GM23338 (cell line): ENCODE data around the gene NFILZ. TPM values are rescaled to one million over a fixed set of nuclear protein-coding genes. Genes with fewer than 3 reads are reported as not detected.

Experiments used
- ATAC-seq: fragments of 200-7000 bp; cut with Tn5 transposase; 3 replicates; pipeline ENCODE4 v1.9.1; 2020
- DNase-seq: peaks from one replicate; pipeline ENCODE4 v3.0.0-alpha.2; 2015; ENCODE audit warnings: low spot score
- H2AFZ ChIP-seq: fragments of 200-600 bp; sonication (generic); 2 replicates; pipeline ENCODE4 v1.8.0; 2016; ENCODE audit warnings: antibody characterized with exemption, mild to moderate bottlenecking, moderate library complexity
- H3F3A ChIP-seq: fragments of 200-600 bp; sonication (generic); replicated peaks from 2 replicates; pipeline ENCODE4 v1.8.0; 2017; ENCODE audit warnings: antibody characterized with exemption, mixed run types, low read depth
- H3K27ac ChIP-seq: fragments of 200-600 bp; sonication (generic); 2 replicates; pipeline ENCODE4 v1.6.1; 2016; ENCODE audit warnings: low read depth
- H3K27me3 ChIP-seq: fragments of 200-600 bp; sonication (generic); 2 replicates; pipeline ENCODE4 v1.8.0; 2016; ENCODE audit warnings: mild to moderate bottlenecking, mixed run types, moderate library complexity; ENCODE audit not compliant: insufficient read depth
- H3K36me3 ChIP-seq: fragments of 200-600 bp; sonication (generic); 2 replicates; pipeline ENCODE4 v1.8.0; 2016; ENCODE audit warnings: mild to moderate bottlenecking; ENCODE audit not compliant: insufficient read depth
- H3K4me1 ChIP-seq: fragments of 200-600 bp; sonication (generic); 2 replicates; pipeline ENCODE4 v1.8.0; 2016; ENCODE audit warnings: mild to moderate bottlenecking, moderate library complexity; ENCODE audit not compliant: insufficient read depth
- H3K4me2 ChIP-seq: fragments of 200-600 bp; sonication (generic); 2 replicates; pipeline ENCODE4 v1.7.1; 2017; ENCODE audit warnings: mixed run types
- H3K4me3 ChIP-seq: fragments of 200-600 bp; sonication (generic); 2 replicates; pipeline ENCODE4 v1.6.1; 2016; ENCODE audit warnings: mixed run types
- H3K79me2 ChIP-seq: fragments of 200-600 bp; sonication (generic); replicated peaks from 2 replicates; pipeline ENCODE4 v1.8.0; 2017; ENCODE audit warnings: mild to moderate bottlenecking; ENCODE audit not compliant: insufficient read depth
- H3K9me2 ChIP-seq: fragments of 200-600 bp; sonication (generic); 2 replicates; pipeline ENCODE4 v1.8.0; 2017; ENCODE audit not compliant: insufficient read depth
- H4K20me1 ChIP-seq: fragments of 200-600 bp; sonication (generic); replicated peaks from 2 replicates; pipeline ENCODE4 v1.8.0; 2017; ENCODE audit warnings: mild to moderate bottlenecking; ENCODE audit not compliant: insufficient read depth
- H3K27ac Mint-ChIP-seq: 2 replicates; pipeline ENCODE4 v1.8.0; 2020; ENCODE audit warnings: inconsistent platforms, mild to moderate bottlenecking, moderate library complexity, mixed read lengths
- H3K27me3 Mint-ChIP-seq: 3 replicates; pipeline ENCODE4 v1.8.0; 2022; ENCODE audit warnings: low read depth, mild to moderate bottlenecking, moderate library complexity, mixed read lengths, inconsistent platforms; ENCODE audit not compliant: insufficient read depth, poor library complexity
- H3K36me3 Mint-ChIP-seq: 3 replicates; pipeline ENCODE4 v1.8.0; 2021; ENCODE audit warnings: low read depth, mild to moderate bottlenecking, inconsistent platforms, moderate library complexity, mixed read lengths
- H3K4me1 Mint-ChIP-seq: 3 replicates; pipeline ENCODE4 v1.8.0; 2020; ENCODE audit warnings: mild to moderate bottlenecking, inconsistent platforms, mixed read lengths
- H3K4me3 Mint-ChIP-seq: 3 replicates; pipeline ENCODE4 v1.8.0; 2021; ENCODE audit warnings: moderate library complexity, mild to moderate bottlenecking, inconsistent platforms, mixed read lengths
- H3K9me3 Mint-ChIP-seq: 3 replicates; pipeline ENCODE4 v1.8.0; 2020; ENCODE audit warnings: moderate library complexity, mild to moderate bottlenecking, inconsistent platforms, mixed read lengths
- CREB1 ChIP-seq: fragments of 250-450 bp; sonication (Bioruptor Pico); IDR thresholded peaks from 2 replicates; pipeline ENCODE4 v1.5.0; 2020; ENCODE audit warnings: low read depth, mild to moderate bottlenecking, moderate library complexity
- EZH2 ChIP-seq: fragments of 200-600 bp; sonication (generic); IDR thresholded peaks from one replicate; pipeline ENCODE4 v1.8.0; 2017; ENCODE audit warnings: antibody characterized with exemption, mild to moderate bottlenecking, low read depth; ENCODE audit not compliant: unreplicated experiment
- EZH2phosphoT487 ChIP-seq: fragments of 200-600 bp; sonication (generic); IDR thresholded peaks from one replicate; pipeline ENCODE4 v1.8.1; 2018; ENCODE audit warnings: antibody characterized with exemption; ENCODE audit not compliant: unreplicated experiment
- JUNB ChIP-seq: IDR thresholded peaks from one replicate; pipeline ENCODE4 v1.6.1; 2016; ENCODE audit warnings: antibody characterized with exemption; ENCODE audit not compliant: unreplicated experiment
- NANOG ChIP-seq: IDR thresholded peaks from 2 replicates; pipeline ENCODE4 v1.6.1; 2016; ENCODE audit warnings: antibody characterized with exemption, borderline replicate concordance
- POLR2AphosphoS5 ChIP-seq: IDR thresholded peaks from 2 replicates; pipeline ENCODE4 v1.6.1; 2016; ENCODE audit warnings: antibody characterized with exemption, low read depth
- STAT1 ChIP-seq: IDR thresholded peaks from one replicate; pipeline ENCODE4 v1.6.1; 2016; ENCODE audit warnings: antibody characterized with exemption; ENCODE audit not compliant: unreplicated experiment
- ZNF114 ChIP-seq: fragments of 250-450 bp; sonication (Bioruptor Pico); IDR thresholded peaks from 2 replicates; pipeline ENCODE4 v1.5.0; 2020; ENCODE audit warnings: mild to moderate bottlenecking, moderate library complexity
- ZNF331 ChIP-seq: fragments of 250-450 bp; sonication (Bioruptor Pico); IDR thresholded peaks from 2 replicates; pipeline ENCODE4 v1.5.0; 2020; ENCODE audit warnings: low read depth, mild to moderate bottlenecking, moderate library complexity
- polyA plus RNA-seq: library from polyadenylated mRNA; unstranded; fragments of >200 nt; fragmentation: Nextera tagmentation; extraction: Ambion mirVana; gene quantifications from 2 replicates; pipeline ENCODE4 v1.2.1, GENCODE V29; 2016
- total RNA-seq: library from RNA; depleted of rRNA; stranded (reverse); fragments of >200 nt; shearing (Covaris generic); gene quantifications from 2 replicates; pipeline ENCODE4 v1.2.3, GENCODE V29; 2014
- TF ChIP-seq, protein P1 (sequence below), 2 experiments: fragments of 200-600 bp in 1 of 2; sonication (generic) in 1 of 2; conservative IDR thresholded peaks; 2 replicates each; pipeline versions ENCODE4 v1.5.1 to v1.6.1; 2016 to 2017; ENCODE audit warnings: antibody characterized with exemption in 2 of 2, low read depth in 2 of 2, mild to moderate bottlenecking in 2 of 2, moderate library complexity in 1 of 2
- TF ChIP-seq, protein P2 (sequence below): fragments of 250-450 bp; sonication (Bioruptor Pico); IDR thresholded peaks from 2 replicates; pipeline ENCODE4 v1.5.0; 2020; ENCODE audit warnings: mild to moderate bottlenecking, moderate library complexity
- TF ChIP-seq, protein P3 (sequence below): IDR thresholded peaks from 2 replicates; pipeline ENCODE4 v1.6.1; 2016; ENCODE audit warnings: antibody characterized with exemption

Gene NFILZ
- total and polyA plus RNA-seq, 2 experiments from 2014 or later: not detected

DNA sequence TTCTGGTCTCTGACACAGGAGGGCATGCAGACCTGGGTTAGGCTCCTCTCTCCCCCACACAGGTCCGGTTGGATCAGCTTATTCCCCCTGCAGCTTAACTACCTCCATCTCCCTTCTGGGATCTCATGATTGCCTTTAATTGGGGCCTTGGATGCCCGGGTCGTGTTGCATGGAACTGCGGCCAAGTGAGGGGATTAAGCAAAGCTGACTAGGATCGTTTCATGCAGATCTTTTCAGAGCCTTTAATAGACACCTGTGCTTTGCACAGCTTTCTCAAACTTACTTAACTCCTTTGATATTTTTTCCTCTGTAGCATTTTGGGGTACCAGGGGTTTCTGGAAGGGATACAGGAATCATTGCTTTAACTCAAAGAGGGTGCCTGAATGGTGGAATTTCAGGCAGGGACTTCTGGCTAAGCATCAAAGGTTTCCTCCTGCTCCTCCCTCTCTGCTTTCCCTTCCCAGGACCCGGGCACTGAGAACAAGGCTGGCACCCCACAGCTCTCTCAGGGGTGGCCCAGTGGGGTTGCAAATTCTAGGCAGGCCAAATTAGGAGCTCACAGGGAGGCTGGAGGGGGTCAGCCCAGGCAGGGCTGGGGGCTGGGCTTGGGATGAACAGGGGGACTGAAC is 477 bp downstream of the NFILZ start:
- H3K36me3 ChIP-seq: no peaks in the 10 kb centered on the region
- Mint-ChIP-seq H3K27me3 (peaks cover 7% of the 10 kb centered on the region), H3K4me1 (peaks cover 4% of the 10 kb centered on the region; the same call in 2 of the 3 replicates), H3K27ac (no peak overlapping the region), H3K36me3 (no peaks in the 10 kb centered on the region), H3K4me3 (no peak overlapping the region), H3K9me3 (peaks cover 38% of the 10 kb centered on the region)
- DNase-seq (no peak), ATAC-seq (peak; percentile 84)
- H2AFZ ChIP-seq: 0 out of 2 replicates have a peak overlapping the region, but pooled peaks have one; percentile 28
- no peaks in the 10 kb centered on the region for H3K9me2 ChIP-seq
- no peak overlapping the region for H3K4me3 ChIP-seq
- H3K4me1 ChIP-seq: peaks cover 11% of the 10 kb centered on the region; the same call in 1 of the 2 replicates
- H3F3A ChIP-seq: no peaks in the 10 kb centered on the region
- no peak overlapping the region for H3K27ac ChIP-seq
- no peaks in the 10 kb centered on the region for H3K27me3 ChIP-seq
- no peaks in the 10 kb centered on the region for H4K20me1 ChIP-seq
- TF ChIP-seq ZNF114 (no peak), ZNF331 (CRISPR knock-in tag) (no peak), CREB1 (no peak), EZH2 (no peak), POLR2AphosphoS5 (no peak), JUNB (no peak), STAT1 (no peak), EZH2phosphoT487 (no peak), NANOG (no peak)
- TF ChIP-seq, protein P1, sequence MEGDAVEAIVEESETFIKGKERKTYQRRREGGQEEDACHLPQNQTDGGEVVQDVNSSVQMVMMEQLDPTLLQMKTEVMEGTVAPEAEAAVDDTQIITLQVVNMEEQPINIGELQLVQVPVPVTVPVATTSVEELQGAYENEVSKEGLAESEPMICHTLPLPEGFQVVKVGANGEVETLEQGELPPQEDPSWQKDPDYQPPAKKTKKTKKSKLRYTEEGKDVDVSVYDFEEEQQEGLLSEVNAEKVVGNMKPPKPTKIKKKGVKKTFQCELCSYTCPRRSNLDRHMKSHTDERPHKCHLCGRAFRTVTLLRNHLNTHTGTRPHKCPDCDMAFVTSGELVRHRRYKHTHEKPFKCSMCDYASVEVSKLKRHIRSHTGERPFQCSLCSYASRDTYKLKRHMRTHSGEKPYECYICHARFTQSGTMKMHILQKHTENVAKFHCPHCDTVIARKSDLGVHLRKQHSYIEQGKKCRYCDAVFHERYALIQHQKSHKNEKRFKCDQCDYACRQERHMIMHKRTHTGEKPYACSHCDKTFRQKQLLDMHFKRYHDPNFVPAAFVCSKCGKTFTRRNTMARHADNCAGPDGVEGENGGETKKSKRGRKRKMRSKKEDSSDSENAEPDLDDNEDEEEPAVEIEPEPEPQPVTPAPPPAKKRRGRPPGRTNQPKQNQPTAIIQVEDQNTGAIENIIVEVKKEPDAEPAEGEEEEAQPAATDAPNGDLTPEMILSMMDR (conservative IDR thresholded peaks at IDR 0.05; ENCODE audit: low read depth in 2 of 2): no peak
- TF ChIP-seq, protein P2, sequence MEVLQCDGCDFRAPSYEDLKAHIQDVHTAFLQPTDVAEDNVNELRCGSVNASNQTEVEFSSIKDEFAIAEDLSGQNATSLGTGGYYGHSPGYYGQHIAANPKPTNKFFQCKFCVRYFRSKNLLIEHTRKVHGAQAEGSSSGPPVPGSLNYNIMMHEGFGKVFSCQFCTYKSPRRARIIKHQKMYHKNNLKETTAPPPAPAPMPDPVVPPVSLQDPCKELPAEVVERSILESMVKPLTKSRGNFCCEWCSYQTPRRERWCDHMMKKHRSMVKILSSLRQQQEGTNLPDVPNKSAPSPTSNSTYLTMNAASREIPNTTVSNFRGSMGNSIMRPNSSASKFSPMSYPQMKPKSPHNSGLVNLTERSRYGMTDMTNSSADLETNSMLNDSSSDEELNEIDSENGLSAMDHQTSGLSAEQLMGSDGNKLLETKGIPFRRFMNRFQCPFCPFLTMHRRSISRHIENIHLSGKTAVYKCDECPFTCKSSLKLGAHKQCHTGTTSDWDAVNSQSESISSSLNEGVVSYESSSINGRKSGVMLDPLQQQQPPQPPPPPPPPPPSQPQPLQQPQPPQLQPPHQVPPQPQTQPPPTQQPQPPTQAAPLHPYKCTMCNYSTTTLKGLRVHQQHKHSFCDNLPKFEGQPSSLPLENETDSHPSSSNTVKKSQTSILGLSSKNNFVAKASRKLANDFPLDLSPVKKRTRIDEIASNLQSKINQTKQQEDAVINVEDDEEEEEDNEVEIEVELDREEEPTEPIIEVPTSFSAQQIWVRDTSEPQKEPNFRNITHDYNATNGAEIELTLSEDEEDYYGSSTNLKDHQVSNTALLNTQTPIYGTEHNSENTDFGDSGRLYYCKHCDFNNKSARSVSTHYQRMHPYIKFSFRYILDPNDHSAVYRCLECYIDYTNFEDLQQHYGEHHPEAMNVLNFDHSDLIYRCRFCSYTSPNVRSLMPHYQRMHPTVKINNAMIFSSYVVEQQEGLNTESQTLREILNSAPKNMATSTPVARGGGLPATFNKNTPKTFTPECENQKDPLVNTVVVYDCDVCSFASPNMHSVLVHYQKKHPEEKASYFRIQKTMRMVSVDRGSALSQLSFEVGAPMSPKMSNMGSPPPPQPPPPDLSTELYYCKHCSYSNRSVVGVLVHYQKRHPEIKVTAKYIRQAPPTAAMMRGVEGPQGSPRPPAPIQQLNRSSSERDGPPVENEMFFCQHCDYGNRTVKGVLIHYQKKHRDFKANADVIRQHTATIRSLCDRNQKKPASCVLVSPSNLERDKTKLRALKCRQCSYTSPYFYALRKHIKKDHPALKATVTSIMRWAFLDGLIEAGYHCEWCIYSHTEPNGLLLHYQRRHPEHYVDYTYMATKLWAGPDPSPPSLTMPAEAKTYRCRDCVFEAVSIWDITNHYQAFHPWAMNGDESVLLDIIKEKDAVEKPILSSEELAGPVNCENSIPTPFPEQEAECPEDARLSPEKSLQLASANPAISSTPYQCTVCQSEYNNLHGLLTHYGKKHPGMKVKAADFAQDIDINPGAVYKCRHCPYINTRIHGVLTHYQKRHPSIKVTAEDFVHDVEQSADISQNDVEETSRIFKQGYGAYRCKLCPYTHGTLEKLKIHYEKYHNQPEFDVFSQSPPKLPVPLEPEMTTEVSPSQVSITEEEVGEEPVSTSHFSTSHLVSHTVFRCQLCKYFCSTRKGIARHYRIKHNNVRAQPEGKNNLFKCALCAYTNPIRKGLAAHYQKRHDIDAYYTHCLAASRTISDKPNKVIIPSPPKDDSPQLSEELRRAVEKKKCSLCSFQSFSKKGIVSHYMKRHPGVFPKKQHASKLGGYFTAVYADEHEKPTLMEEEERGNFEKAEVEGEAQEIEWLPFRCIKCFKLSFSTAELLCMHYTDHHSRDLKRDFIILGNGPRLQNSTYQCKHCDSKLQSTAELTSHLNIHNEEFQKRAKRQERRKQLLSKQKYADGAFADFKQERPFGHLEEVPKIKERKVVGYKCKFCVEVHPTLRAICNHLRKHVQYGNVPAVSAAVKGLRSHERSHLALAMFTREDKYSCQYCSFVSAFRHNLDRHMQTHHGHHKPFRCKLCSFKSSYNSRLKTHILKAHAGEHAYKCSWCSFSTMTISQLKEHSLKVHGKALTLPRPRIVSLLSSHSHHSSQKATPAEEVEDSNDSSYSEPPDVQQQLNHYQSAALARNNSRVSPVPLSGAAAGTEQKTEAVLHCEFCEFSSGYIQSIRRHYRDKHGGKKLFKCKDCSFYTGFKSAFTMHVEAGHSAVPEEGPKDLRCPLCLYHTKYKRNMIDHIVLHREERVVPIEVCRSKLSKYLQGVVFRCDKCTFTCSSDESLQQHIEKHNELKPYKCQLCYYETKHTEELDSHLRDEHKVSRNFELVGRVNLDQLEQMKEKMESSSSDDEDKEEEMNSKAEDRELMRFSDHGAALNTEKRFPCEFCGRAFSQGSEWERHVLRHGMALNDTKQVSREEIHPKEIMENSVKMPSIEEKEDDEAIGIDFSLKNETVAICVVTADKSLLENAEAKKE: no peak
- TF ChIP-seq, protein P3, sequence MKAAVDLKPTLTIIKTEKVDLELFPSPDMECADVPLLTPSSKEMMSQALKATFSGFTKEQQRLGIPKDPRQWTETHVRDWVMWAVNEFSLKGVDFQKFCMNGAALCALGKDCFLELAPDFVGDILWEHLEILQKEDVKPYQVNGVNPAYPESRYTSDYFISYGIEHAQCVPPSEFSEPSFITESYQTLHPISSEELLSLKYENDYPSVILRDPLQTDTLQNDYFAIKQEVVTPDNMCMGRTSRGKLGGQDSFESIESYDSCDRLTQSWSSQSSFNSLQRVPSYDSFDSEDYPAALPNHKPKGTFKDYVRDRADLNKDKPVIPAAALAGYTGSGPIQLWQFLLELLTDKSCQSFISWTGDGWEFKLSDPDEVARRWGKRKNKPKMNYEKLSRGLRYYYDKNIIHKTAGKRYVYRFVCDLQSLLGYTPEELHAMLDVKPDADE: no peak
- no peaks in the 10 kb centered on the region for H3K79me2 ChIP-seq
- no peak overlapping the region for H3K4me2 ChIP-seq
